Neuronal stem cell (in vitro differentiated cells): ENCODE measurements around the gene KCNJ5.

ENCODE experiments used
- DNase-seq: peaks from one replicate; pipeline ENCODE4 v3.0.0-alpha.2; 2013; ENCODE audit warnings: low spot score
- H2AFZ ChIP-seq: one replicate; pipeline ENCODE4 v1.6.1; 2013; ENCODE audit warnings: mild to moderate bottlenecking, low read length, inconsistent platforms
- H2AK5ac ChIP-seq: 2 replicates; pipeline ENCODE4 v1.6.1; 2013; ENCODE audit warnings: low read depth, mild to moderate bottlenecking, inconsistent platforms, low read length, moderate library complexity, mixed read lengths
- H2BK120ac ChIP-seq: 2 replicates; pipeline ENCODE4 v1.6.1; 2013; ENCODE audit warnings: low read depth, mild to moderate bottlenecking, inconsistent platforms, low read length, moderate library complexity, mixed read lengths
- H2BK12ac ChIP-seq: one replicate; pipeline ENCODE4 v1.6.1; 2013; ENCODE audit warnings: low read length, inconsistent platforms
- H2BK15ac ChIP-seq: 2 replicates; pipeline ENCODE4 v1.6.1; 2013; ENCODE audit warnings: mild to moderate bottlenecking, low read length, inconsistent platforms, mixed read lengths
- H2BK5ac ChIP-seq: one replicate; pipeline ENCODE4 v1.6.1; 2013; ENCODE audit warnings: inconsistent platforms, mild to moderate bottlenecking, low read length, moderate library complexity
- H3K14ac ChIP-seq: one replicate; pipeline ENCODE4 v1.6.1; 2013; ENCODE audit warnings: low read length, inconsistent platforms
- H3K18ac ChIP-seq: 2 replicates; pipeline ENCODE4 v1.6.1; 2013; ENCODE audit warnings: low read length, inconsistent platforms
- H3K23ac ChIP-seq: 2 replicates; pipeline ENCODE4 v1.6.1; 2013; ENCODE audit warnings: low read depth, mild to moderate bottlenecking, mixed read lengths, low read length, inconsistent platforms; ENCODE audit not compliant: poor library complexity
- H3K27ac ChIP-seq: replicated peaks from 3 replicates; pipeline ENCODE4 v1.5.1; 2013; ENCODE audit warnings: low read length, inconsistent platforms
- H3K27me3 ChIP-seq, 3 experiments: 2 replicates each; pipeline ENCODE4 v1.6.1; 2013; ENCODE audit warnings: low read length in 3 of 3, mild to moderate bottlenecking in 2 of 3, inconsistent platforms in 1 of 3, low read depth in 1 of 3, mixed read lengths in 1 of 3, moderate library complexity in 1 of 3; ENCODE audit not compliant: control insufficient read depth in 3 of 3, insufficient read depth in 3 of 3
- H3K36me3 ChIP-seq, 2 donors: replicated peaks in 1 of 2; 2 replicates each; pipeline ENCODE4 v1.6.1; 2013; ENCODE audit warnings: low read length in 2 of 2; ENCODE audit not compliant: control insufficient read depth in 2 of 2, insufficient read depth in 2 of 2
- H3K4ac ChIP-seq: 2 replicates; pipeline ENCODE4 v1.6.1; 2013; ENCODE audit warnings: inconsistent platforms, mild to moderate bottlenecking, low read length, moderate library complexity
- H3K4me1 ChIP-seq, 2 donors: 1 replicate in 1 of 2; 2 replicates in 1 of 2; pipeline ENCODE4 v1.6.1; 2013; ENCODE audit warnings: low read length in 2 of 2, low read depth in 1 of 2; ENCODE audit not compliant: control insufficient read depth in 2 of 2, insufficient read depth in 1 of 2
- H3K4me2 ChIP-seq: one replicate; pipeline ENCODE4 v1.6.1; 2013; ENCODE audit warnings: mild to moderate bottlenecking, low read length, inconsistent platforms; ENCODE audit not compliant: insufficient read depth, poor library complexity, severe bottlenecking
- H3K4me3 ChIP-seq, 2 donors: 2 replicates each; pipeline ENCODE4 v1.5.1; 2013; ENCODE audit warnings: low read length in 2 of 2, mild to moderate bottlenecking in 2 of 2, inconsistent platforms in 1 of 2, moderate library complexity in 1 of 2
- H3K79me1 ChIP-seq: one replicate; pipeline ENCODE4 v1.6.1; 2013; ENCODE audit warnings: low read depth, mild to moderate bottlenecking, inconsistent platforms, low read length, moderate library complexity
- H3K9ac ChIP-seq: one replicate; pipeline ENCODE4 v1.6.1; 2013; ENCODE audit warnings: mild to moderate bottlenecking, low read depth, low read length, inconsistent platforms; ENCODE audit not compliant: poor library complexity
- H3K9me3 ChIP-seq, 2 donors: replicated peaks in 1 of 2; 2 replicates each; pipeline versions ENCODE3 to v1.6.1; 2013; ENCODE audit warnings: low read length in 2 of 2, mild to moderate bottlenecking in 2 of 2, inconsistent platforms in 1 of 2, low read depth in 1 of 2, mixed read lengths in 1 of 2, moderate library complexity in 1 of 2; ENCODE audit not compliant: control insufficient read depth in 2 of 2, insufficient read depth in 1 of 2
- H4K8ac ChIP-seq: one replicate; pipeline ENCODE4 v1.6.1; 2013; ENCODE audit warnings: low read depth, mild to moderate bottlenecking, inconsistent platforms, low read length, moderate library complexity
- H4K91ac ChIP-seq: one replicate; pipeline ENCODE4 v1.6.1; 2013; ENCODE audit warnings: low read length, low read depth, mild to moderate bottlenecking, inconsistent platforms; ENCODE audit not compliant: poor library complexity
- WGBS, 2 donors: extraction: QIAGEN DNeasy Blood & Tissue Kit; methylation state at CpG; one replicate each; pipeline ENCODE4 v1.1.7; 2013; ENCODE audit warnings: missing lambda C conversion rate in 2 of 2, mixed read lengths in 1 of 2; ENCODE audit not compliant: insufficient read length in 2 of 2, insufficient replicate concordance in 1 of 2; ENCODE audit errors: extremely low coverage in 2 of 2; 5-methylcytosine and 5-hydroxymethylcytosine counted together

The KCNJ5 gene

DNA sequence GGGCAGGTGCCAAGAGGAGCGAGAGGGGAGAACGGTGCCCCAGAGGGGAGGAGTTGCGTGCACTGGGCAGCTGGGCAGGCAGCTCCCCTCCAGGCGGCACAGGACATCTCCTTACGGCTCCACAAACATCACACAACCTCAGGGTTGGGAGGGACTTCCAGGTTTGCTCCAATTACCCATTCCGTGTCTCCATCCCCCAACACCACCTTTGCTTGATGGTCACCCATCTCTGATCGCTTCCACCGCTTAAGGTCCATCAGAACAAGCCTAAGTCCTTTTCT, 66.0 kb downstream of the KCNJ5 start:
- H3K4me3 ChIP-seq = no peak overlapping the region
- H3K23ac ChIP-seq = no peak overlapping the region
- H3K14ac ChIP-seq = no peak overlapping the region
- peaks cover 0 to 2% of the 10 kb centered on the region in 2 donors for H3K4me1 ChIP-seq
- no peak overlapping the region for H2BK12ac ChIP-seq
- no peaks in the 10 kb centered on the region for H3K9me3 ChIP-seq
- no peak overlapping the region for H3K4ac ChIP-seq
- H2BK5ac ChIP-seq = no peak overlapping the region
- H3K18ac ChIP-seq = no peak overlapping the region
- H3K27me3 ChIP-seq = no peaks in the 10 kb centered on the region
- no peak overlapping the region for H2AFZ ChIP-seq
- H3K79me1 ChIP-seq = no peaks in the 10 kb centered on the region
- no peak overlapping the region for H4K8ac ChIP-seq
- H4K91ac ChIP-seq = no peak overlapping the region
- H3K9ac ChIP-seq = no peak overlapping the region
- no CpG with 5 or more reads among the region's 8 CpGs for WGBS, 2 donors
- no peak overlapping the region for H2AK5ac ChIP-seq
- no peak overlapping the region for H3K4me2 ChIP-seq
- no peaks in the 10 kb centered on the region for H3K36me3 ChIP-seq
- no peak overlapping the region for H3K27ac ChIP-seq
- no peak for DNase-seq
- H2BK120ac ChIP-seq = no peak overlapping the region
- no peak overlapping the region for H2BK15ac ChIP-seq

GRCh38 chr11:128961645-128962044, 70.5 kb downstream of the KCNJ5 start:
- Histone ChIP-seq H3K27ac (no peak overlapping the region), H3K4me3 (no peak overlapping the region)
- no CpG with 5 or more reads among the region's 2 CpGs for WGBS, 2 donors

DNA sequence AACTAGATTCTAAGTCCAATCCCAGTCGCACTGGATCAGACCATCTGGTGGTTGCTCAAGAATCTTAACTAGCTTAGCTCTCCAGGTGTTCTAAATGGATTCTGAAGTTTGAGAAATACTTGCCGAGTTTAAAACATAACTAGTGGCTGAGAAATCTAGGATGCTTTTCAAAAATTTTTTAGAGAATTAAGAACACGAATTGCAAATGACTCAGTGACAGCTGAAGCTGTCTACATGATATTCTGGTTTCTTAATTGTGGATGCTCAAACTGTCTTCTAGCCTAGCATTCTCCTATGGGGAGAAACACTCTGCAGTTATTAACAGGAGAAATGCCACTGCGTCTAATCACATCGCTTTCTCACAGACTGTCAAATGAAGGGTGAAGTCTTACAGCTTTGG, 71.7 kb downstream of the KCNJ5 start:
- Histone ChIP-seq H3K27me3 (no peaks in the 10 kb centered on the region), H3K23ac (no peak overlapping the region), H3K4me1 (peaks cover 4 to 11% of the 10 kb centered on the region in 2 donors), H2BK5ac (no peak overlapping the region), H3K4ac (no peak overlapping the region), H3K4me2 (no peak overlapping the region), H4K91ac (no peak overlapping the region), H3K9ac (no peak overlapping the region), H3K14ac (no peak overlapping the region), H3K4me3 (no peak overlapping the region), H2BK15ac (no peak overlapping the region), H3K18ac (no peak overlapping the region), H2BK12ac (no peak overlapping the region), H3K36me3 (peaks cover 0 to 16% of the 10 kb centered on the region in 2 donors), H3K27ac (no peak overlapping the region), H4K8ac (no peak overlapping the region), H3K79me1 (no peaks in the 10 kb centered on the region), H2AFZ (no peak overlapping the region), H2AK5ac (no peak overlapping the region), H3K9me3 (no peaks in the 10 kb centered on the region), H2BK120ac (no peak overlapping the region)
- no CpG with 5 or more reads among the region's 5 CpGs for WGBS, 2 donors
- DNase-seq = no peak

More at GRCh38 chr11:128961645-128962044, 70.5 kb downstream of the KCNJ5 start:
- no peak overlapping the region for H3K9ac ChIP-seq
- H3K4me2 ChIP-seq = no peak overlapping the region
- no peak overlapping the region for H3K18ac ChIP-seq
- no peak overlapping the region for H2AFZ ChIP-seq
- no peak for DNase-seq
- no peak overlapping the region for H2BK120ac ChIP-seq
- no peak overlapping the region for H3K14ac ChIP-seq
- H3K4me1 ChIP-seq = peaks cover 4 to 11% of the 10 kb centered on the region in 2 donors
- no peaks in the 10 kb centered on the region for H3K9me3 ChIP-seq
- peaks cover 0 to 5% of the 10 kb centered on the region in 2 donors for H3K36me3 ChIP-seq
- H3K23ac ChIP-seq = no peak overlapping the region
- no peaks in the 10 kb centered on the region for H3K79me1 ChIP-seq
- no peak overlapping the region for H4K91ac ChIP-seq
- H2BK5ac ChIP-seq = no peak overlapping the region
- no peak overlapping the region for H4K8ac ChIP-seq
- H2BK12ac ChIP-seq = no peak overlapping the region
- no peaks in the 10 kb centered on the region for H3K27me3 ChIP-seq
- H2AK5ac ChIP-seq = no peak overlapping the region
- no peak overlapping the region for H2BK15ac ChIP-seq
- H3K4ac ChIP-seq = no peak overlapping the region

- H3K27ac ChIP-seq = no peak overlapping the region
- no peaks in the 10 kb centered on the region for H3K9me3 ChIP-seq
- H4K8ac ChIP-seq = no peak overlapping the region
- H2BK120ac ChIP-seq = no peak overlapping the region
- no peak overlapping the region for H3K4ac ChIP-seq
- H3K27me3 ChIP-seq = no peaks in the 10 kb centered on the region
- no peak overlapping the region for H2AFZ ChIP-seq
- H3K4me3 ChIP-seq = no peak overlapping the region
- no peak overlapping the region for H4K91ac ChIP-seq
- DNase-seq = no peak
- no peak overlapping the region for H2BK15ac ChIP-seq
- no peak overlapping the region for H3K9ac ChIP-seq
- H3K79me1 ChIP-seq = no peaks in the 10 kb centered on the region
- H3K4me2 ChIP-seq = no peak overlapping the region
- H3K36me3 ChIP-seq = peaks cover 4 to 25% of the 10 kb centered on the region in 2 donors
- H3K18ac ChIP-seq = no peak overlapping the region
- H2BK5ac ChIP-seq = no peak overlapping the region
- H2BK12ac ChIP-seq = no peak overlapping the region
- WGBS, 2 donors = no CpG with 5 or more reads among the region's 3 CpGs
- H3K4me1 ChIP-seq = peaks cover 4 to 11% of the 10 kb centered on the region in 2 donors
- no peak overlapping the region for H3K14ac ChIP-seq
- no peak overlapping the region for H2AK5ac ChIP-seq
- no peak overlapping the region for H3K23ac ChIP-seq
These were observed 72.7 kb downstream of the KCNJ5 start for GRCh38 chr11:128963744-128964325.
